Retina (tissue), 1 donor: ENCODE data around the gene GRIK4.
"Not testable (repeated sequence)": the region's sequence is repeated elsewhere in the genome, so short reads cannot be mapped to it uniquely, and the experiment has no call there.

Experiments
- DNase-seq: peaks from one replicate; pipeline ENCODE4 v3.0.0-alpha.2; 2016

Gene GRIK4

DNA sequence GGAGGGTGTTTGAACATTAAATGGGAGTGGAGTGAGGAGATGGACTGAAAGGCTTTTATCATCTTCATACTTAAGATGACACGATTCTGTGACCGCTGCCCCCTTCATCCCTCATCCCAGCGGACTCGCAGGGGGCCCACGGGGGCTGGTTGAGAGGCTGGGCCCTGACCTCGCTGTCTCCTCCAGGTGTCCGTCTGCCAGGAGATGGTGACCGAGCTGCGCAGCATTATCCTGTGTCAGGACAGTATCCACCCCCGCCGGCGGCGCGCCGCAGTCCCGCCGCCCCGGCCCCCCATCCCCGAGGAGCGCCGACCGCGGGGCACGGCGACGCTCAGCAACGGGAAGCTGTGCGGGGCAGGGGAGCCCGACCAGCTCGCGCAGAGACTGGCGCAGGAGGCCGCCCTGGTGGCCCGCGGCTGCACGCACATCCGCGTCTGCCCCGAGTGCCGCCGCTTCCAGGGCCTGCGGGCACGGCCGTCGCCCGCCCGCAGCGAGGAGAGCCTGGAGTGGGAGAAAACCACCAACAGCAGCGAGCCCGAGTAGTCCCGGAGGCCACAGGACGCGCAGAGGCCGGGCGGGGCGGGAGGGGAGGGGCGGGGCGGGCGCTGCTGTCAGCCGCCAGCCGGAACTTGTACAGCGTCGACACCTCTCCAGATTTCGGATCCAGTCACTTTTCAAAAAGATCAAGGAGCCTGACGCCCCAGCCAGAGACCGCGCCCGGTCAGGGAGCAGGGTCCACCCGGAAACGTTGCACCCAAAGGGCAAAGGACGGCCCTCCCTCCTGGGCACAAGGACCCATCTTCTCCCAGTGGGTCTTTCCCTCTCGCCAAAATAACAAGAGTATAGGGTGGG is 474.4 kb downstream of the GRIK4 start:
- peak; percentile 77 for DNase-seq

DNA sequence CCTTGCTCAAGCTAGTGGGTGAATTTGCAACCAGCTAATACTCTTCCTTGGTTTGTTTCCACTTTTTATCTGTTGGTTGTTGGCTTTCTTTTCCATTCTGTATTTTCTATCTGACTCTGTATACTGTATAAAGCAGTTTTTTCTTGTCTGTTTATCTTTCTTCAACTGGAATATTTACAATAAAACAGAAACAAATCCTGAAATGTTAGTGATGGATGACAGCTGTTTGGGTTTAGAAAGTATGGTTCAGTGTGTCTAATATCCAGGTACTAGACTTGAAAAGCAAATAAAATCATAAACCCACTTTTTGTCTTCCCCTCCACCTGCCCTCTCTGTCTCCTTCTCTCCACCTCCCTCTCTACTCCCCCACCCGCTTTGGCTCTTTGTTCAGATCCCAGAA is 477.1 kb downstream of the GRIK4 start:
- no peak for DNase-seq

- DNase-seq, result no peak
These were observed 480.5 kb downstream of the GRIK4 start for GRCh38 chr11:120991830-120992686.

- DNase-seq, result no peak
These were observed 482.7 kb downstream of the GRIK4 start for GRCh38 chr11:120994091-120994859.

DNA sequence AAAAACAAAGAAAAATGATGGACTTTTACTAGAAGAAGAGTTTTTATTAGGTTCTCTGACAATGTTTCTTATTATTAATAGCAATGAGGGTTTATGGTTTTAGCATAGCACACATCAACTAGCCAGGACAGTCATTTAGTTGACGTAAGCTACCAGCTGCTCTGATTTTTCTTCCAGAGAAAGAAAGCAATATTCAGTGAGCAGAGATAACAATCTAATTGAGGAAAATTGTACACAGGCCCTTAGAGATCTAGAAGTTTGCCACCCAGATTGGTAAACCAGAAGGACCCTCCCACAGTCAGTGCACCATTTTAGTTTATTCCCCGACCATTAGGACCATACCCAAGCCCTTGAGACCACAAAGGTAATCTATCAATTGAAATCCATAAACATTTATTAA is 483.6 kb downstream of the GRIK4 start:
- no peak for DNase-seq

- no peak for DNase-seq
These were observed 485.4 kb downstream of the GRIK4 start for GRCh38 chr11:120996973-120997372.

GRCh38 chr11:120998581-120998980 is 487.0 kb downstream of the GRIK4 start:
- no peak for DNase-seq

GRCh38 chr11:121004206-121004840 is 492.8 kb downstream of the GRIK4 start:
- DNase-seq, result no peak

DNA sequence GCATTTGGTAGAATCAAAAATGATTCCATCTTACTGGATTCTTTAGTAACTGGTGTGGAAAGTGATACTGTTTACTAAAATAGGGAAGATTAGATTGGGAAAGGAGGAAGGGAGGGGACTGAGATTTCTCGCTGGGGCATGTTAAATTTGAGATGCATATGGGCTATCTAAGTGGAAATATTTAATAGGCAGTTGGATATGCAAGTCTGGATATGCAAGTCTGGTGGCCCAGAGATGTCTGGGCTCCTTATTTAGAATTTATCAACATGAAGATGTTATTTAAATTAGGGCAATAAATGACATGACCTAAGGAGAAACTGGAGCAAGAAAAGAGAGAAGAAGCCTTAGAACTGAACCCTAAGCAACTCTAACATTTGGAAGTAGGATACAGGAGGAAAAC is 495.4 kb downstream of the GRIK4 start:
- no peak for DNase-seq

DNA sequence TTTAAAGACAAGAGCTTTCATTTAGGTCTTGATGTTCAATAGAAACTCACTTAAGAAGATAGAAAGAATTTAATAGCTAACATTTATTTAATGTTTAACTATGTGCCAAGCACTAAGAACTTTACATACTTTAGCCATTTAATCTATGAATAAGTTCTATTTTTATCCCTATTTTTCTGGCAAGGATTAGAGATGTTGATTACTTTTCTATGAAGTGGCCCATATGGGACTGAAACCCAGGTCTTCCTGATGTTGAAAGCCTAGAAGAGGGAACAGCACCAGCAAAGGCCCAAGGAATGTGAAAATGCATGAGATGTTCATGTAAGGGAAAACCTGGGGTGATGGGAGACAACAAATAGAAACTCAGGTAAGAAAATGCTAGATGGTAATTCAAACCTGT is 497.0 kb downstream of the GRIK4 start:
- no peak for DNase-seq

DNA sequence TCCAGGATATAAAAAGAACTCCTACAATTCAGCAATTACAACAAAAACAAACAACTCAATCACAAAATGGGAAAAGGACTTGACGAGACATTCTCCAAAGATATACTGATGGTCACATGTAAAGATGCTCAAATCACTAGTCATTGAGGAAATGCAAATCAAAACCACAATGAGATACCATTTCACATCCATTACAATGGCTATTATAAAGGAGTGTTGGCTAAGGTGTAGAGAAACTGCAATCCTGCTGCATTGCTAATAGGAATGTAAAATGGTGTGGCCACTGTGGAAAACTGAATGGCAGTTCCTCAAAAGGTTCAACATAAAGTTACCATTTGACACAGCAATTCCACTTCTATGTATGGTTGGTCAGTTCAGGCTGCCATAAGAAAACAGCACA is 500.5 kb downstream of the GRIK4 start:
- no peak for DNase-seq

GRCh38 chr11:121018746-121019145 is 507.2 kb downstream of the GRIK4 start:
- DNase-seq, result no peak

- not testable (repeated sequence) for DNase-seq
These were observed 510.2 kb downstream of the GRIK4 start for GRCh38 chr11:121021718-121022117.

GRCh38 chr11:121023848-121024751 is 512.6 kb downstream of the GRIK4 start, which contains the start of gene TBCEL:
TSS of gene TBCEL (plus strand) at chr11:121024102. CDS start at chr11:121045691, 21,589 bp downstream.
- peak; percentile 94 for DNase-seq

GRCh38 chr11:121024989-121025388 is 513.4 kb downstream of the GRIK4 start:
- DNase-seq, result no peak

DNA sequence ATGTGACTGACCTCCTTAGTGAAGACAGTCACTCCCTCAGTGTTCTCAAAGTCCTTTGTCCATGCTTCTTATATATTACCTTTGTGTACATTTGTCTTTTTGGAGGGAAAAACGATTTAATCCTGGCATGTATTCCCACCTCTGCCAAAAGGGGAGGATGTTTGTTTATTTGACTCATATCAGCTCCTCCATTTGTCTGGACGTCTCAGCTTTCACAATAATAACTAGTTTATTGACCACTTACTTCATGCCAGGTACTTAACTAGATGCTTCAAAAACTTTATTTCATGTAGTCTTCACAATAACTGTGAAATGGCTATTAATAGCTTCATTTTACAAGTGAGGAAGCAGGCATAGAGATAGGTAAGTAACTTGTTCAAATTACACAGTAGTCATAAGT is 517.6 kb downstream of the GRIK4 start:
- DNase-seq, result no peak

DNA sequence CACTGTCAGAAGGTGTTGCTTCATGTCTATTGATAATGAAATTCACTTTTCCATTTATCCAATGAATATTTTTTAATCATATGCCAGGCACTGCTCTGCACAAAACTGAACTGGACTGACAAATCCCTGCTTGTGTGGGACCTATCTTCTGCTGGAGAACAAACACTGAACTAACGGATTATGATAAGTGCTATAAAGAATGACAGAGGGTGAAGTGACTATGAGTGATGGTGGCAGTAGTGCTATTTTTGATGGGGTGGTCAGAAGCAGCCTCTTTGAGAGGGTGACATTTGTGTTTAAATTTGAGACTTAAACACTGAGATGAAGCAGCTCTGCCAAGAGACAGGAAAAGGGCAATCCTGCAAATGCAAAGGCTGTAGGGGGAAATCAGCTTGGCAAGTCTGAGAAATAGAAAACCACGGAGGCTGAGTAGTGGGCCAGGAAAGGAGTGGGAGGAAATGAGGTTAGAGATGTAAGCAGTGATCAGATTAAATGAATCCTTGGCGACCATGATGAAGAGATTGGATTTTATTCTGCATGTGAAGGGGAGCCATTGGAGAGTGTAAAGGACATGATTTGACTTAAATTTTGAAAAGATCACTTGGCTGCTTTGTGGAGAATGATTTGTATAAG is 518.4 kb downstream of the GRIK4 start:
- no peak for DNase-seq

DNA sequence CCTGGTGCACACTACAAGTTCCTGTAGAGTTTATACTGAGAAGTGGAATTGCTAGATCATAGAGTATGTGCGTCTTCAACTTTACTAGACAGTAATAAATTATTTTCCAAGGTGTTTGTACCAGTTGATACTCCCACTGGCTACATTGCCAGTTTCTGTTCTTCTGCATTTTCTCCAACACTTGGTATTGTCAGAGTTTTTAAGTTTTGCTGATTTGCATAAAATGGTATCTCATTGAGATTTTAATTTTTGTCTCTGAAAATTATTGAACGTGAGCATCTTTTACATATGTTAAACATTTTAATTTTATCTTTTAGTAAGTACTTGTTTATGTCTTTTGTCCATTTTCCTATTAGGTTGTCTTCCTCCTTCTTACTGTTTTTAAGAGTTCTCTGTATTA is 519.6 kb downstream of the GRIK4 start:
- DNase-seq, result no peak

DNA sequence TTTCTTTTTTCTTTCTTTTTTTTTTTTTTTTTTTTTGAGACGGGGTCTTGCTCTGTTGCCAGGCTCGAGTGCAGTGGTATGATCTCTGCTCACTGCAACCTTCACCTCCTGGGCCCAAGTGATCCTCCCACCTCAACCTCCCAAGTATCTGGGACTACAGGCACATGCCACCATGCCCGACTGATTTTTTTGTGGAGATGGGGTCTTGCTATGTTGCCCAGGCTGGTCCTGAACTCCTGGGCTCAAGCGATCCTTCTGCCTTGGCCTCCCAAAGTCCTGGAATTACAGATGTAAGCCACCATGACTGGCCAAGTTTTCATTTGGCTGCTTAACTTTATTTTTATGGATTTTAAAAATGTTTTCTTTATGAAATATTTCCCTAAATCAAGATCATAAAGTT is 520.1 kb downstream of the GRIK4 start:
- DNase-seq, result not testable (repeated sequence)

GRCh38 chr11:121032546-121032945 is 521.0 kb downstream of the GRIK4 start:
- no peak for DNase-seq

- DNase-seq, result no peak
These were observed 522.1 kb downstream of the GRIK4 start for GRCh38 chr11:121033635-121034034.
